Naive B cell (primary cell): ENCODE results near the gene CMIP. TPM values are rescaled to one million over a fixed set of nuclear protein-coding genes. Genes with fewer than 3 reads are reported as not detected.

Source experiments
- ATAC-seq, 2 donors: fragments of 150-1000 bp; cut with Tn5 transposase; 2 replicates each; pipeline ENCODE4 v1.10.0; 2021; ENCODE audit warnings: low read depth in 2 of 2, mild to moderate bottlenecking in 2 of 2, moderate library complexity in 2 of 2
- DNase-seq: peaks from one replicate; pipeline ENCODE4 v3.0.0; 2022
- H3K27ac Mint-ChIP-seq, 6 donors: one replicate each; pipeline ENCODE4 v1.8.0; 2020 to 2022; ENCODE audit warnings: mild to moderate bottlenecking in 6 of 6, mixed read lengths in 6 of 6, moderate library complexity in 5 of 6, inconsistent platforms in 2 of 6
- H3K27me3 Mint-ChIP-seq, 3 donors: one replicate each; pipeline ENCODE4 v1.8.0; 2021 to 2022; ENCODE audit warnings: mixed read lengths in 3 of 3, mild to moderate bottlenecking in 1 of 3
- H3K36me3 Mint-ChIP-seq, 2 donors: one replicate each; pipeline ENCODE4 v1.8.0; 2020 to 2022; ENCODE audit warnings: mixed read lengths in 2 of 2, inconsistent platforms in 1 of 2, mild to moderate bottlenecking in 1 of 2
- H3K4me1 Mint-ChIP-seq, 3 donors: one replicate each; pipeline ENCODE4 v1.8.0; 2020 to 2022; ENCODE audit warnings: mixed read lengths in 3 of 3, inconsistent platforms in 1 of 3, mild to moderate bottlenecking in 1 of 3, moderate library complexity in 1 of 3
- H3K4me3 Mint-ChIP-seq, 8 donors: one replicate each; pipeline ENCODE4 v1.8.0; 2020 to 2022; ENCODE audit warnings: mild to moderate bottlenecking in 8 of 8, mixed read lengths in 8 of 8, moderate library complexity in 8 of 8, inconsistent platforms in 2 of 8
- H3K9me3 Mint-ChIP-seq, 7 donors: one replicate each; pipeline ENCODE4 v1.8.0; 2020 to 2022; ENCODE audit warnings: mixed read lengths in 7 of 7, mild to moderate bottlenecking in 5 of 7, inconsistent platforms in 2 of 7, moderate library complexity in 1 of 7
- polyA plus RNA-seq, 6 donors: library from polyadenylated mRNA; unstranded; fragments of 300-500 nt; fragmentation: Illumina TruSeq; gene quantifications; one replicate each; pipeline ENCODE4 v1.2.3, GENCODE V29; 2021; ENCODE audit warnings: low read depth in 6 of 6

The CMIP gene
- polyA plus RNA-seq, 6 donors from 2014 or later, result 0.61 to 2.5 (median 1.3) TPM

- DNase-seq (no peak), ATAC-seq (no peak)
- no peaks in the 10 kb centered on the region for H3K9me3 Mint-ChIP-seq
- peak overlapping the region in 1 of 6 donors; percentile 61 for H3K27ac Mint-ChIP-seq
- no peaks in the 10 kb centered on the region for H3K27me3 Mint-ChIP-seq
- no peak overlapping the region for H3K4me3 Mint-ChIP-seq
- peaks cover 5 to 13% of the 10 kb centered on the region in 2 donors for H3K36me3 Mint-ChIP-seq
- peaks cover 41 to 58% (median 46%) of the 10 kb centered on the region in 3 donors for H3K4me1 Mint-ChIP-seq
Observed at GRCh38 chr16:81586977-81587625, 142.5 kb downstream of the CMIP start.

GRCh38 chr16:81587626-81588160 is 143.1 kb downstream of the CMIP start:
- peaks cover 5 to 13% of the 10 kb centered on the region in 2 donors for H3K36me3 Mint-ChIP-seq
- H3K9me3 Mint-ChIP-seq, result no peaks in the 10 kb centered on the region
- ATAC-seq (no peak), DNase-seq (no peak)
- H3K27ac Mint-ChIP-seq, result peak overlapping the region in 2 of 6 donors; percentile 51 to 54
- peaks cover 42 to 63% (median 50%) of the 10 kb centered on the region in 3 donors for H3K4me1 Mint-ChIP-seq
- H3K4me3 Mint-ChIP-seq, result peak overlapping the region in 1 of 8 donors; percentile 67
- H3K27me3 Mint-ChIP-seq, result no peaks in the 10 kb centered on the region

GRCh38 chr16:81588326-81589081 is 143.9 kb downstream of the CMIP start:
- H3K27ac Mint-ChIP-seq, result peak overlapping the region in 2 of 6 donors; percentile 51 to 74
- H3K36me3 Mint-ChIP-seq, result peaks cover 5 to 13% of the 10 kb centered on the region in 2 donors
- no peak for ATAC-seq

GRCh38 chr16:81589975-81590650 is 145.5 kb downstream of the CMIP start:
- H3K27me3 Mint-ChIP-seq, result no peaks in the 10 kb centered on the region
- H3K9me3 Mint-ChIP-seq, result no peaks in the 10 kb centered on the region
- H3K27ac Mint-ChIP-seq, result no peak overlapping the region
- H3K36me3 Mint-ChIP-seq, result peaks cover 4 to 13% of the 10 kb centered on the region in 2 donors
- H3K4me1 Mint-ChIP-seq, result peaks cover 40 to 57% (median 48%) of the 10 kb centered on the region in 3 donors
- H3K4me3 Mint-ChIP-seq, result no peak overlapping the region
- no peak for ATAC-seq
- no peak for DNase-seq

More at GRCh38 chr16:81588326-81589081, 143.9 kb downstream of the CMIP start:
- H3K9me3 Mint-ChIP-seq, result no peaks in the 10 kb centered on the region
- peaks cover 41 to 63% (median 49%) of the 10 kb centered on the region in 3 donors for H3K4me1 Mint-ChIP-seq
- peak overlapping the region in 1 of 8 donors; percentile 35 for H3K4me3 Mint-ChIP-seq
- no peaks in the 10 kb centered on the region for H3K27me3 Mint-ChIP-seq
- no peak for DNase-seq

- no peaks in the 10 kb centered on the region for H3K27me3 Mint-ChIP-seq
- no peak overlapping the region for H3K4me3 Mint-ChIP-seq
- no peak for ATAC-seq
- no peak for DNase-seq
- peaks cover 38 to 53% (median 44%) of the 10 kb centered on the region in 3 donors for H3K4me1 Mint-ChIP-seq
- peaks cover 4 to 13% of the 10 kb centered on the region in 2 donors for H3K36me3 Mint-ChIP-seq
- peak overlapping the region in 2 of 6 donors; percentile 14 to 89 for H3K27ac Mint-ChIP-seq
- H3K9me3 Mint-ChIP-seq, result no peaks in the 10 kb centered on the region
Observed at GRCh38 chr16:81590714-81591544, 146.3 kb downstream of the CMIP start.

- Mint-ChIP-seq H3K27me3 (no peaks in the 10 kb centered on the region), H3K4me1 (peaks cover 38 to 54% (median 43%) of the 10 kb centered on the region in 3 donors), H3K36me3 (peaks cover 4 to 13% of the 10 kb centered on the region in 2 donors), H3K4me3 (no peak overlapping the region), H3K27ac (peak overlapping the region in 1 of 6 donors; percentile 14), H3K9me3 (no peaks in the 10 kb centered on the region)
- DNase-seq (no peak), ATAC-seq (no peak)
Observed at GRCh38 chr16:81591545-81591870, 146.9 kb downstream of the CMIP start.

- ATAC-seq, result no peak
- no peak for DNase-seq
- no peaks in the 10 kb centered on the region for H3K9me3 Mint-ChIP-seq
- H3K4me1 Mint-ChIP-seq, result peaks cover 40 to 57% (median 46%) of the 10 kb centered on the region in 3 donors
- H3K27ac Mint-ChIP-seq, result peak overlapping the region in 1 of 6 donors; percentile 59
- H3K4me3 Mint-ChIP-seq, result no peak overlapping the region
- peaks cover 4 to 13% of the 10 kb centered on the region in 2 donors for H3K36me3 Mint-ChIP-seq
- H3K27me3 Mint-ChIP-seq, result no peaks in the 10 kb centered on the region
Observed at GRCh38 chr16:81592353-81592866, 147.8 kb downstream of the CMIP start.

GRCh38 chr16:81593481-81593880 is 148.9 kb downstream of the CMIP start:
- Mint-ChIP-seq H3K27me3 (no peaks in the 10 kb centered on the region), H3K36me3 (peaks cover 4 to 8% of the 10 kb centered on the region in 2 donors), H3K4me3 (no peak overlapping the region), H3K27ac (peak overlapping the region in 1 of 6 donors; percentile 32), H3K9me3 (no peaks in the 10 kb centered on the region), H3K4me1 (peaks cover 41 to 58% (median 50%) of the 10 kb centered on the region in 3 donors)
- DNase-seq (no peak), ATAC-seq (no peak)

GRCh38 chr16:81595629-81596292 is 151.2 kb downstream of the CMIP start:
- Mint-ChIP-seq H3K27ac (peak overlapping the region in 1 of 6 donors; percentile 27), H3K9me3 (peaks cover 0 to 1% (median 0%) of the 10 kb centered on the region in 7 donors), H3K4me3 (no peak overlapping the region), H3K27me3 (no peaks in the 10 kb centered on the region), H3K36me3 (peaks cover 0 to 4% of the 10 kb centered on the region in 2 donors), H3K4me1 (peaks cover 48 to 59% (median 57%) of the 10 kb centered on the region in 3 donors)
- ATAC-seq (no peak), DNase-seq (no peak)

GRCh38 chr16:81597079-81597658 is 152.6 kb downstream of the CMIP start:
- Mint-ChIP-seq H3K4me1 (peaks cover 43 to 56% (median 45%) of the 10 kb centered on the region in 3 donors), H3K36me3 (peaks cover 0 to 4% of the 10 kb centered on the region in 2 donors), H3K4me3 (peak overlapping the region in 1 of 8 donors; percentile 8), H3K27ac (no peak overlapping the region), H3K27me3 (no peaks in the 10 kb centered on the region), H3K9me3 (peaks cover 0 to 1% (median 0%) of the 10 kb centered on the region in 7 donors)
- DNase-seq, result no peak
- ATAC-seq, result no peak

GRCh38 chr16:81598083-81598482 is 153.5 kb downstream of the CMIP start:
- Mint-ChIP-seq H3K4me1 (peaks cover 39 to 51% (median 48%) of the 10 kb centered on the region in 3 donors), H3K27me3 (no peaks in the 10 kb centered on the region), H3K27ac (peak overlapping the region in 2 of 6 donors; percentile 79 to 88), H3K9me3 (peaks cover 0 to 1% (median 0%) of the 10 kb centered on the region in 7 donors), H3K4me3 (peak overlapping the region in 1 of 8 donors; percentile 30), H3K36me3 (peaks cover 0 to 4% of the 10 kb centered on the region in 2 donors)
- no peak for ATAC-seq
- no peak for DNase-seq
